Measurements from ENCODE around the gene EMC8. TPM values are rescaled to one million over a fixed set of nuclear protein-coding genes. Genes with fewer than 3 reads are reported as not detected.
"Not testable (repeated sequence)": the region's sequence is repeated elsewhere in the genome, so short reads cannot be mapped to it uniquely, and the experiment has no call there.

The EMC8 gene
- total and polyA plus RNA-seq, 4 donors = 12.0 to 12.4 (median 12.2) TPM

DNA sequence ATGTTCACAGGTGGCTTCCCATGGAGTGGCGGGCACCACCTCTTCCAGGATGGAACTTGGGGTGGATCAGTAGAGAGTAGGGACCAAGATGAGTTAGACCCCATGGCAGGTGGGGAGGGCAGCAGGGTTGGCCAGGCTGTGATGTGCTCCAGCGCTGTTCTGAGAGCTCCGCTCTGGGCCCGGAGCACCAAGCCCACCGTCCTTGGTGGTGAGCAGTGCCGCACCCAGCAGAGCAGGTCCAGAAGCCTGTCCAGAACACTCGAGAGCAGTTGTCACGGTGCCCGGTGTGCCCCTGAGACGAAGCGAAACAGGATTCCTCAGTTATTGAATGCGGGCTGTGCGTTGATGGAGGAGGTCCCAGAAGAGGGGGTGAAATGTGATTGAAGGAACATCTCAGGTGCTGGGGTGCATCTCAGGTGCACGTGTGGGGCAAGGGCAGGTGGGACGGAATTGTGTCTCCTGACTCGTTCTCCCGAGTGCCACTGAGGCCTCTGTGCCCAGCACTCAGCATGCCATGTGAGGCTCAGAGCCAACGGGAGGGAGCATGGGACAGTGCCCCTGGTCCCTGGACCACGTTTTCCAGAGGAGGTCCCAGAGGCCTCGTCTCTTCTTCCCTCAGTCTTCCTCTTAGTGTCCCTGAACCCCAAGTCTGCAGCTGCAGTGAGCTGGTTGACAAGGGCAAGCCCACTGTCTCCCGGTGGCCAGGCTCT lies 39.7 kb upstream of the EMC8 start:
- Histone ChIP-seq H3K36me3 (ENCODE audit: control insufficient read depth in 4 of 4, insufficient read depth in 3 of 4, low read depth in 1 of 4, low read length in 3 of 4) (peaks cover 0 to 4% (median 0%) of the 10 kb centered on the region in 4 donors), H3K27ac (ENCODE audit: low read depth in 1 of 2, low read length in 2 of 2) (no peak overlapping the region), H3K4me3 (ENCODE audit: low read depth in 1 of 3, low read length in 3 of 3) (no peak overlapping the region), H3K27me3 (ENCODE audit: control insufficient read depth in 4 of 4, insufficient read depth in 4 of 4, low read length in 3 of 4) (no peaks in the 10 kb centered on the region), H3K4me1 (ENCODE audit: control insufficient read depth in 4 of 4, insufficient read depth in 4 of 4, low read length in 3 of 4) (no peaks in the 10 kb centered on the region), H3K9ac (ENCODE audit: low read depth in 1 of 2, low read length in 2 of 2) (no peak overlapping the region), H3K9me3 (ENCODE audit: control insufficient read depth in 4 of 4, low read length in 3 of 4) (peaks cover 0 to 3% (median under 1%) of the 10 kb centered on the region in 4 donors)
- WGBS = 91% methylated on average over 21 of the region's 21 CpGs
- DNase-seq (ENCODE audit: low spot score) = no peak
- TF ChIP-seq, protein P1, sequence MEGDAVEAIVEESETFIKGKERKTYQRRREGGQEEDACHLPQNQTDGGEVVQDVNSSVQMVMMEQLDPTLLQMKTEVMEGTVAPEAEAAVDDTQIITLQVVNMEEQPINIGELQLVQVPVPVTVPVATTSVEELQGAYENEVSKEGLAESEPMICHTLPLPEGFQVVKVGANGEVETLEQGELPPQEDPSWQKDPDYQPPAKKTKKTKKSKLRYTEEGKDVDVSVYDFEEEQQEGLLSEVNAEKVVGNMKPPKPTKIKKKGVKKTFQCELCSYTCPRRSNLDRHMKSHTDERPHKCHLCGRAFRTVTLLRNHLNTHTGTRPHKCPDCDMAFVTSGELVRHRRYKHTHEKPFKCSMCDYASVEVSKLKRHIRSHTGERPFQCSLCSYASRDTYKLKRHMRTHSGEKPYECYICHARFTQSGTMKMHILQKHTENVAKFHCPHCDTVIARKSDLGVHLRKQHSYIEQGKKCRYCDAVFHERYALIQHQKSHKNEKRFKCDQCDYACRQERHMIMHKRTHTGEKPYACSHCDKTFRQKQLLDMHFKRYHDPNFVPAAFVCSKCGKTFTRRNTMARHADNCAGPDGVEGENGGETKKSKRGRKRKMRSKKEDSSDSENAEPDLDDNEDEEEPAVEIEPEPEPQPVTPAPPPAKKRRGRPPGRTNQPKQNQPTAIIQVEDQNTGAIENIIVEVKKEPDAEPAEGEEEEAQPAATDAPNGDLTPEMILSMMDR (IDR thresholded peaks at IDR 0.05; ENCODE audit: low read depth, low read length, missing input control) = no peak
- TF ChIP-seq RXRA (IDR thresholded peaks at IDR 0.05) (no peak), SP1 (IDR thresholded peaks at IDR 0.05) (no peak)
- TF ChIP-seq, protein P2, sequence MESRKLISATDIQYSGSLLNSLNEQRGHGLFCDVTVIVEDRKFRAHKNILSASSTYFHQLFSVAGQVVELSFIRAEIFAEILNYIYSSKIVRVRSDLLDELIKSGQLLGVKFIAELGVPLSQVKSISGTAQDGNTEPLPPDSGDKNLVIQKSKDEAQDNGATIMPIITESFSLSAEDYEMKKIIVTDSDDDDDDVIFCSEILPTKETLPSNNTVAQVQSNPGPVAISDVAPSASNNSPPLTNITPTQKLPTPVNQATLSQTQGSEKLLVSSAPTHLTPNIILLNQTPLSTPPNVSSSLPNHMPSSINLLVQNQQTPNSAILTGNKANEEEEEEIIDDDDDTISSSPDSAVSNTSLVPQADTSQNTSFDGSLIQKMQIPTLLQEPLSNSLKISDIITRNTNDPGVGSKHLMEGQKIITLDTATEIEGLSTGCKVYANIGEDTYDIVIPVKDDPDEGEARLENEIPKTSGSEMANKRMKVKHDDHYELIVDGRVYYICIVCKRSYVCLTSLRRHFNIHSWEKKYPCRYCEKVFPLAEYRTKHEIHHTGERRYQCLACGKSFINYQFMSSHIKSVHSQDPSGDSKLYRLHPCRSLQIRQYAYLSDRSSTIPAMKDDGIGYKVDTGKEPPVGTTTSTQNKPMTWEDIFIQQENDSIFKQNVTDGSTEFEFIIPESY (IDR thresholded peaks at IDR 0.05) = no peak

DNA sequence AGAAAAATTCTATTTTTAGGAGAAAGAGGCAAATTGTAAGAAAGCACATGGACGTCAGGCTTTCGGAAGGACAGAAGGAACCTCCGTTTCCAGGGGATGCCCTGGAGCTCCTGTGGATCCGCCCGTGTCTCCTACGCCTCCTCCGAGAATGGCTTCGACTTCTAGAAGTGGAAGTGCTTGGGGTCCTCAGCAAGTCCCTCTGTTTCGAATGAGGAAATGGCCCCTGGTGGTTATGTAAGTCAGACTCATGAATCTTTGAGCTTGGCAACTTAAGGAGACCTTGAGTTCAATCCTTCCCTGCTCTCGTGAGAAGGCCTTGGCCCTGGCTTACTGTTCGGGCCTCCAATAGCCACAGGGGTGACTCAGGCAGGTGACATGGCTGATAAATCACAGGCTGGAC lies 39.0 kb upstream of the EMC8 start:
- Histone ChIP-seq H3K27me3 (ENCODE audit: control insufficient read depth in 4 of 4, insufficient read depth in 4 of 4, low read length in 3 of 4) (no peaks in the 10 kb centered on the region), H3K36me3 (ENCODE audit: control insufficient read depth in 4 of 4, insufficient read depth in 3 of 4, low read depth in 1 of 4, low read length in 3 of 4) (no peaks in the 10 kb centered on the region), H3K9ac (ENCODE audit: low read depth in 1 of 2, low read length in 2 of 2) (no peak overlapping the region), H3K9me3 (ENCODE audit: control insufficient read depth in 4 of 4, low read length in 3 of 4) (peaks cover 0 to 3% (median under 1%) of the 10 kb centered on the region in 4 donors), H3K27ac (ENCODE audit: low read depth in 1 of 2, low read length in 2 of 2) (no peak overlapping the region), H3K4me1 (ENCODE audit: control insufficient read depth in 4 of 4, insufficient read depth in 4 of 4, low read length in 3 of 4) (no peaks in the 10 kb centered on the region), H3K4me3 (ENCODE audit: low read depth in 1 of 3, low read length in 3 of 3) (no peak overlapping the region)
- TF ChIP-seq YY1 (IDR thresholded peaks at IDR 0.05) (no peak), EGR1 (IDR thresholded peaks at IDR 0.05; ENCODE audit: low read depth in 2 of 2) (no peak), RAD21 (IDR thresholded peaks at IDR 0.05) (no peak), HNF4G (IDR thresholded peaks at IDR 0.05) (no peak), TAF1 (conservative IDR thresholded peaks at IDR 0.05) (no peak), GABPA (IDR thresholded peaks at IDR 0.05 in 1 of 2, conservative IDR thresholded peaks at IDR 0.05 in 1 of 2) (no peak), FOXA1 (IDR thresholded peaks at IDR 0.05) (no peak), SP1 (IDR thresholded peaks at IDR 0.05) (no peak)
- TF ChIP-seq, protein P3, sequence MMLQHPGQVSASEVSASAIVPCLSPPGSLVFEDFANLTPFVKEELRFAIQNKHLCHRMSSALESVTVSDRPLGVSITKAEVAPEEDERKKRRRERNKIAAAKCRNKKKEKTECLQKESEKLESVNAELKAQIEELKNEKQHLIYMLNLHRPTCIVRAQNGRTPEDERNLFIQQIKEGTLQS (IDR thresholded peaks at IDR 0.05) = no peak
- TF ChIP-seq, protein P4, sequence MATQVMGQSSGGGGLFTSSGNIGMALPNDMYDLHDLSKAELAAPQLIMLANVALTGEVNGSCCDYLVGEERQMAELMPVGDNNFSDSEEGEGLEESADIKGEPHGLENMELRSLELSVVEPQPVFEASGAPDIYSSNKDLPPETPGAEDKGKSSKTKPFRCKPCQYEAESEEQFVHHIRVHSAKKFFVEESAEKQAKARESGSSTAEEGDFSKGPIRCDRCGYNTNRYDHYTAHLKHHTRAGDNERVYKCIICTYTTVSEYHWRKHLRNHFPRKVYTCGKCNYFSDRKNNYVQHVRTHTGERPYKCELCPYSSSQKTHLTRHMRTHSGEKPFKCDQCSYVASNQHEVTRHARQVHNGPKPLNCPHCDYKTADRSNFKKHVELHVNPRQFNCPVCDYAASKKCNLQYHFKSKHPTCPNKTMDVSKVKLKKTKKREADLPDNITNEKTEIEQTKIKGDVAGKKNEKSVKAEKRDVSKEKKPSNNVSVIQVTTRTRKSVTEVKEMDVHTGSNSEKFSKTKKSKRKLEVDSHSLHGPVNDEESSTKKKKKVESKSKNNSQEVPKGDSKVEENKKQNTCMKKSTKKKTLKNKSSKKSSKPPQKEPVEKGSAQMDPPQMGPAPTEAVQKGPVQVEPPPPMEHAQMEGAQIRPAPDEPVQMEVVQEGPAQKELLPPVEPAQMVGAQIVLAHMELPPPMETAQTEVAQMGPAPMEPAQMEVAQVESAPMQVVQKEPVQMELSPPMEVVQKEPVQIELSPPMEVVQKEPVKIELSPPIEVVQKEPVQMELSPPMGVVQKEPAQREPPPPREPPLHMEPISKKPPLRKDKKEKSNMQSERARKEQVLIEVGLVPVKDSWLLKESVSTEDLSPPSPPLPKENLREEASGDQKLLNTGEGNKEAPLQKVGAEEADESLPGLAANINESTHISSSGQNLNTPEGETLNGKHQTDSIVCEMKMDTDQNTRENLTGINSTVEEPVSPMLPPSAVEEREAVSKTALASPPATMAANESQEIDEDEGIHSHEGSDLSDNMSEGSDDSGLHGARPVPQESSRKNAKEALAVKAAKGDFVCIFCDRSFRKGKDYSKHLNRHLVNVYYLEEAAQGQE (IDR thresholded peaks at IDR 0.05) = no peak
- TF ChIP-seq, protein P2 (IDR thresholded peaks at IDR 0.05) = no peak
- TF ChIP-seq, protein P1 (IDR thresholded peaks at IDR 0.05; ENCODE audit: low read depth, low read length, missing input control) = no peak
- 88% methylated on average over 11 of the region's 11 CpGs for WGBS
- DNase-seq (ENCODE audit: low spot score) = no peak

DNA sequence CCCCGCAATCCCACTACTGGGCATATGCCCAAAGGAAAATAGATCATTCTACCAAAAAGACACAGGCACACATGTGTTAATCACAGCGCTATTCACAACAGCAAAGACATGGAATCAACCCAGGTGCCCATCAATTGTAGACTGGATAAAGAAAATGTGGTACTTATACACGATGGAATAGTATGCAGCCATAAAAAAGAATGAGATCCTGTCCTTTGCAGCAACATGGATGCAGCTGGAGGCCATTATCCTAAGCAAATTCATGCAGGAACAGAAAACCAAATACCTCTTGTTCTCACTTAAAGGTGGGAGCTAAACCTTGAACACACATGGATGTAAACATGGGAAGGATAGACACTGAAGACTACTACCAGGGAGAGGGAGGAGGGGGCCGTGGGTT lies 38.3 kb upstream of the EMC8 start:
- H3K36me3 ChIP-seq (ENCODE audit: control insufficient read depth in 4 of 4, insufficient read depth in 3 of 4, low read depth in 1 of 4, low read length in 3 of 4); H3K9ac ChIP-seq (ENCODE audit: low read depth in 1 of 2, low read length in 2 of 2); H3K27ac ChIP-seq (ENCODE audit: low read depth in 1 of 2, low read length in 2 of 2); H3K4me1 ChIP-seq (ENCODE audit: control insufficient read depth in 4 of 4, insufficient read depth in 4 of 4, low read length in 3 of 4); H3K9me3 ChIP-seq (ENCODE audit: control insufficient read depth in 4 of 4, low read length in 3 of 4); H3K4me3 ChIP-seq (ENCODE audit: low read depth in 1 of 3, low read length in 3 of 3); H3K27me3 ChIP-seq (ENCODE audit: control insufficient read depth in 4 of 4, insufficient read depth in 4 of 4, low read length in 3 of 4); DNase-seq (ENCODE audit: low spot score): not testable (repeated sequence)
- 91% methylated on average over 4 of the region's 4 CpGs for WGBS

Data from liver (tissue), 9 donors.